GM12801 (cell line): Measurements from ENCODE around the gene CUEDC1.

Experiments
- TF ChIP-seq, protein P1 (sequence below): IDR thresholded peaks from one replicate; pipeline ENCODE4 v1.5.1; 2011; ENCODE audit warnings: control low read depth; ENCODE audit not compliant: insufficient read length; ENCODE audit errors: extremely low read depth

CUEDC1 gene

GRCh38 chr17:57913575-57914272 is 41.5 kb downstream of the CUEDC1 start:
- TF ChIP-seq, protein P1, sequence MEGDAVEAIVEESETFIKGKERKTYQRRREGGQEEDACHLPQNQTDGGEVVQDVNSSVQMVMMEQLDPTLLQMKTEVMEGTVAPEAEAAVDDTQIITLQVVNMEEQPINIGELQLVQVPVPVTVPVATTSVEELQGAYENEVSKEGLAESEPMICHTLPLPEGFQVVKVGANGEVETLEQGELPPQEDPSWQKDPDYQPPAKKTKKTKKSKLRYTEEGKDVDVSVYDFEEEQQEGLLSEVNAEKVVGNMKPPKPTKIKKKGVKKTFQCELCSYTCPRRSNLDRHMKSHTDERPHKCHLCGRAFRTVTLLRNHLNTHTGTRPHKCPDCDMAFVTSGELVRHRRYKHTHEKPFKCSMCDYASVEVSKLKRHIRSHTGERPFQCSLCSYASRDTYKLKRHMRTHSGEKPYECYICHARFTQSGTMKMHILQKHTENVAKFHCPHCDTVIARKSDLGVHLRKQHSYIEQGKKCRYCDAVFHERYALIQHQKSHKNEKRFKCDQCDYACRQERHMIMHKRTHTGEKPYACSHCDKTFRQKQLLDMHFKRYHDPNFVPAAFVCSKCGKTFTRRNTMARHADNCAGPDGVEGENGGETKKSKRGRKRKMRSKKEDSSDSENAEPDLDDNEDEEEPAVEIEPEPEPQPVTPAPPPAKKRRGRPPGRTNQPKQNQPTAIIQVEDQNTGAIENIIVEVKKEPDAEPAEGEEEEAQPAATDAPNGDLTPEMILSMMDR: no peak

- TF ChIP-seq, protein P1: no peak
These were observed 43.2 kb downstream of the CUEDC1 start for GRCh38 chr17:57911834-57912673.

GRCh38 chr17:57910462-57911420 is 44.5 kb downstream of the CUEDC1 start:
- TF ChIP-seq, protein P1: no peak

- TF ChIP-seq, protein P1: no peak
These were observed 45.7 kb downstream of the CUEDC1 start for GRCh38 chr17:57909551-57909950.

- TF ChIP-seq, protein P1: no peak
These were observed 46.9 kb downstream of the CUEDC1 start for GRCh38 chr17:57908278-57908677.

GRCh38 chr17:57906910-57907309 is 48.3 kb downstream of the CUEDC1 start:
- TF ChIP-seq, protein P1: no peak

- TF ChIP-seq, protein P1: no peak
These were observed 49.2 kb downstream of the CUEDC1 start for GRCh38 chr17:57905875-57906455.
